H9 (cell line): Measurements from ENCODE around the gene THAP4. TPM values are rescaled to one million over a fixed set of nuclear protein-coding genes. Genes with fewer than 3 reads are reported as not detected.

Experiments used
- DNase-seq: peaks from one replicate; pipeline ENCODE4 v3.0.0-alpha.2; 2017
- H2AFZ ChIP-seq: one replicate; pipeline ENCODE4 v1.6.1; 2013; ENCODE audit warnings: mild to moderate bottlenecking, low read length, control low read depth, moderate library complexity
- H2AK5ac ChIP-seq: 2 replicates; pipeline ENCODE4 v1.6.1; 2013; ENCODE audit warnings: low read length, control low read depth, mixed read lengths; ENCODE audit not compliant: insufficient read length
- H2BK120ac ChIP-seq: one replicate; pipeline ENCODE4 v1.6.1; 2013; ENCODE audit warnings: low read depth, mild to moderate bottlenecking, low read length, control low read depth, inconsistent platforms; ENCODE audit not compliant: poor library complexity, severe bottlenecking
- H2BK12ac ChIP-seq: 2 replicates; pipeline ENCODE4 v1.6.1; 2013; ENCODE audit warnings: low read length, control low read depth, mixed read lengths, low read depth; ENCODE audit not compliant: insufficient read length
- H2BK15ac ChIP-seq: 2 replicates; pipeline ENCODE4 v1.6.1; 2013; ENCODE audit warnings: low read depth, low read length, control low read depth
- H2BK20ac ChIP-seq: one replicate; pipeline ENCODE4 v1.6.1; 2013; ENCODE audit warnings: low read depth, mild to moderate bottlenecking, low read length, control low read depth, inconsistent platforms; ENCODE audit not compliant: poor library complexity, severe bottlenecking
- H2BK5ac ChIP-seq: 2 replicates; pipeline ENCODE4 v1.6.1; 2013; ENCODE audit warnings: low read length, control low read depth, mixed read lengths; ENCODE audit not compliant: insufficient read length
- H3K14ac ChIP-seq: 2 replicates; pipeline ENCODE4 v1.6.1; 2013; ENCODE audit warnings: low read length, control low read depth; ENCODE audit not compliant: insufficient read depth
- H3K18ac ChIP-seq: 2 replicates; pipeline ENCODE4 v1.6.1; 2013; ENCODE audit warnings: low read depth, mild to moderate bottlenecking, mixed read lengths, low read length, control low read depth; ENCODE audit not compliant: insufficient read length
- H3K23ac ChIP-seq: 2 replicates; pipeline ENCODE4 v1.6.1; 2013; ENCODE audit warnings: low read length, control low read depth, mixed read lengths, low read depth; ENCODE audit not compliant: insufficient read length
- H3K23me2 ChIP-seq: 2 replicates; pipeline ENCODE4 v1.6.1; 2013; ENCODE audit warnings: low read depth, mild to moderate bottlenecking, mixed read lengths, low read length, control low read depth; ENCODE audit not compliant: insufficient read length, poor library complexity, severe bottlenecking
- H3K27ac ChIP-seq: 2 replicates; pipeline ENCODE4 v1.5.1; 2013; ENCODE audit warnings: low read length, control low read depth, mixed read lengths, low read depth; ENCODE audit not compliant: insufficient read length
- H3K27me3 ChIP-seq: 2 replicates; pipeline ENCODE4 v1.6.1; 2013; ENCODE audit warnings: low read length, control low read depth, inconsistent platforms; ENCODE audit not compliant: insufficient read depth
- H3K4ac ChIP-seq: 2 replicates; pipeline ENCODE4 v1.6.1; 2013; ENCODE audit warnings: low read depth, mild to moderate bottlenecking, control low read depth, inconsistent platforms, low read length, moderate library complexity
- H3K4me1 ChIP-seq: 2 replicates; pipeline ENCODE4 v1.6.1; 2013; ENCODE audit warnings: low read length, control low read depth, inconsistent platforms; ENCODE audit not compliant: insufficient read depth
- H3K4me2 ChIP-seq: 2 replicates; pipeline ENCODE4 v1.6.1; 2013; ENCODE audit warnings: low read length, control low read depth, mixed read lengths; ENCODE audit not compliant: insufficient read length, insufficient read depth
- H3K56ac ChIP-seq: 2 replicates; pipeline ENCODE4 v1.6.1; 2013; ENCODE audit warnings: low read depth, mild to moderate bottlenecking, mixed read lengths, low read length, control low read depth; ENCODE audit not compliant: insufficient read length
- H3K79me1 ChIP-seq: 2 replicates; pipeline ENCODE4 v1.6.1; 2013; ENCODE audit warnings: low read depth, mild to moderate bottlenecking, moderate library complexity, low read length, control low read depth, inconsistent platforms; ENCODE audit not compliant: insufficient read depth, poor library complexity, severe bottlenecking
- H3K79me2 ChIP-seq: 2 replicates; pipeline ENCODE4 v1.6.1; 2013; ENCODE audit warnings: low read length, control low read depth, inconsistent platforms; ENCODE audit not compliant: insufficient read depth
- H3K9ac ChIP-seq: 2 replicates; pipeline ENCODE4 v1.6.1; 2013; ENCODE audit warnings: low read length, control low read depth, mixed read lengths; ENCODE audit not compliant: insufficient read length; ENCODE audit errors: extremely low read depth
- H3K9me3 ChIP-seq: one replicate; pipeline ENCODE4 v1.6.1; 2013; ENCODE audit warnings: low read depth, low read length, inconsistent platforms; ENCODE audit not compliant: control insufficient read depth
- H3T11ph ChIP-seq: one replicate; pipeline ENCODE4 v1.6.1; 2013; ENCODE audit warnings: mild to moderate bottlenecking, low read length, control low read depth, inconsistent platforms
- H4K20me1 ChIP-seq: one replicate; pipeline ENCODE4 v1.6.1; 2013; ENCODE audit not compliant: control insufficient read depth, insufficient read length, insufficient read depth
- H4K5ac ChIP-seq: 2 replicates; pipeline ENCODE4 v1.6.1; 2013; ENCODE audit warnings: low read depth, mild to moderate bottlenecking, mixed read lengths, low read length, control low read depth; ENCODE audit not compliant: insufficient read length
- H4K8ac ChIP-seq: replicated peaks from 2 replicates; pipeline ENCODE4 v1.6.1; 2013; ENCODE audit warnings: low read length, control low read depth, mixed read lengths, low read depth; ENCODE audit not compliant: insufficient read length
- H4K91ac ChIP-seq: 2 replicates; pipeline ENCODE4 v1.6.1; 2013; ENCODE audit warnings: low read depth, mild to moderate bottlenecking, moderate library complexity, mixed read lengths, low read length, control low read depth; ENCODE audit not compliant: insufficient read length
- H3K27ac Mint-ChIP-seq, 3 experiments: 2 replicates in 2 of 3; 3 replicates in 1 of 3; pipeline ENCODE4 v1.8.0; 2020 to 2021; ENCODE audit warnings: mixed read lengths in 3 of 3, mild to moderate bottlenecking in 1 of 3, moderate library complexity in 1 of 3
- H3K27me3 Mint-ChIP-seq: 2 replicates; pipeline ENCODE4 v1.8.0; 2021; ENCODE audit warnings: low read depth, mild to moderate bottlenecking, moderate library complexity, mixed read lengths
- H3K36me3 Mint-ChIP-seq, 3 experiments: 2 replicates in 2 of 3; 3 replicates in 1 of 3; pipeline ENCODE4 v1.8.0; 2020 to 2021; ENCODE audit warnings: low read depth in 3 of 3, mixed read lengths in 3 of 3; ENCODE audit not compliant: insufficient read depth in 1 of 3
- H3K4me1 Mint-ChIP-seq, 2 experiments: 2 replicates each; pipeline ENCODE4 v1.8.0; 2020; ENCODE audit warnings: mixed read lengths in 2 of 2
- H3K4me3 Mint-ChIP-seq, 2 experiments: 2 replicates in 1 of 2; 3 replicates in 1 of 2; pipeline ENCODE4 v1.8.0; 2020 to 2021; ENCODE audit warnings: mild to moderate bottlenecking in 2 of 2, mixed read lengths in 2 of 2, moderate library complexity in 1 of 2
- H3K9me3 Mint-ChIP-seq, 2 experiments: 2 replicates in 1 of 2; 3 replicates in 1 of 2; pipeline ENCODE4 v1.8.0; 2020; ENCODE audit warnings: mild to moderate bottlenecking in 2 of 2, mixed read lengths in 2 of 2, moderate library complexity in 1 of 2
- CTCF ChIP-seq: fragments of 200-600 bp; sonication (generic); conservative IDR thresholded peaks from 3 replicates; pipeline ENCODE4 v1.8.0; 2021; ENCODE audit warnings: antibody characterized with exemption, mild to moderate bottlenecking
- WGBS: extraction: QIAGEN DNeasy Blood & Tissue Kit; methylation state at CpG from one replicate; pipeline ENCODE4 v1.1.7; 2013; ENCODE audit warnings: missing lambda C conversion rate, low lambda C conversion rate, mixed read lengths; ENCODE audit not compliant: insufficient read length; ENCODE audit errors: extremely low coverage; 5-methylcytosine and 5-hydroxymethylcytosine counted together
- total RNA-seq: library from RNA; stranded (reverse); gene quantifications from 2 replicates; pipeline ENCODE4 v1.2.1, GENCODE V29; 2021

Gene THAP4
- total RNA-seq, 1 experiment from 2014 or later, result 70.6 TPM

GRCh38 chr2:241571821-241572620 is 64.9 kb downstream of the THAP4 start:
- H3K27ac ChIP-seq, result no peak overlapping the region

More at GRCh38 chr2:241571821-241572620, 64.9 kb downstream of the THAP4 start:
- Mint-ChIP-seq H3K4me1 (peaks cover 8 to 21% of the 10 kb centered on the region in 2 experiments), H3K36me3 (peaks cover 9 to 16% (median 12%) of the 10 kb centered on the region in 3 experiments; a peak in 6 of 7 replicates), H3K27ac (peak overlapping the region in 1 of 3 experiments; percentile 24; a peak in 1 of 7 replicates), H3K27me3 (no peaks in the 10 kb centered on the region; the same call in 1 of the 2 replicates), H3K9me3 (no peaks in the 10 kb centered on the region), H3K4me3 (peak overlapping the region in 1 of 2 experiments; percentile 38; a peak in 1 of 5 replicates)
- H3K9ac ChIP-seq, result no peak overlapping the region
- no peak overlapping the region for H3K23ac ChIP-seq
- H3T11ph ChIP-seq, result no peak overlapping the region
- no peaks in the 10 kb centered on the region for H3K27me3 ChIP-seq
- no peak overlapping the region for H3K18ac ChIP-seq
- no peak overlapping the region for H3K4ac ChIP-seq
- H3K4me1 ChIP-seq, result no peaks in the 10 kb centered on the region
- no peak overlapping the region for H3K4me2 ChIP-seq
- no peak overlapping the region for H2AFZ ChIP-seq
- H3K9me3 ChIP-seq, result no peaks in the 10 kb centered on the region
- H4K91ac ChIP-seq, result no peak overlapping the region
- H3K14ac ChIP-seq, result no peak overlapping the region
- H4K8ac ChIP-seq, result no peak overlapping the region
- no peak overlapping the region for H3K56ac ChIP-seq
- no peak overlapping the region for H2BK5ac ChIP-seq
- H3K23me2 ChIP-seq, result no peaks in the 10 kb centered on the region
- no peak overlapping the region for H4K5ac ChIP-seq
- WGBS, result no CpG with 5 or more reads among the region's 27 CpGs
- peaks cover 2% of the 10 kb centered on the region for H3K79me1 ChIP-seq
- no peak overlapping the region for H2AK5ac ChIP-seq
- no peak overlapping the region for H2BK120ac ChIP-seq
- no peak overlapping the region for H2BK15ac ChIP-seq
- DNase-seq, result peak; percentile 19
- TF ChIP-seq CTCF, result no peak
- no peak overlapping the region for H2BK20ac ChIP-seq
- no peak overlapping the region for H2BK12ac ChIP-seq
- no peaks in the 10 kb centered on the region for H3K79me2 ChIP-seq
- peaks cover 3% of the 10 kb centered on the region for H4K20me1 ChIP-seq
